ENCODE results near the gene PLA2G15. TPM values are rescaled to one million over a fixed set of nuclear protein-coding genes. Genes with fewer than 3 reads are reported as not detected.

Gene PLA2G15
- 46.7 TPM for total RNA-seq
- long read RNA-seq, transcript PLA2G15-207 (2 exons, 3,121 nt) = minor isoform, 7 of 149 reads
- long read RNA-seq, transcript PLA2G15-209 (6 exons, 1,203 nt) = minor isoform, 17 of 149 reads
- long read RNA-seq, transcript PLA2G15-201 (6 exons, 2,727 nt) = major isoform, 97 of 149 reads
- long read RNA-seq, partial matches to known transcripts = 9 of 149 reads
- long read RNA-seq, other reads (novel, unspliced or antisense) = 19 of 149 reads

- peak; percentile 98 for DNase-seq (ENCODE audit: low spot score)
- intact Hi-C loops (cut with DNase I) = loop anchor here (5.0 kb wide), 1 partner anchor 67 kb away; the partner anchor contains the start of genes PRMT7 and SLC7A6OS
Observed at GRCh38 chr16:68244903-68245853, at the start of gene PLA2G15. TSS of gene PLA2G15 (plus strand) at chr16:68245373. CDS start at chr16:68245427, 54 bp downstream.

- no peak for DNase-seq (ENCODE audit: low spot score)
- intact Hi-C loops (cut with DNase I) = no loop called here
Observed at GRCh38 chr16:68197250-68197649, 47.9 kb upstream of the PLA2G15 start.

GRCh38 chr16:68200088-68200783, 44.9 kb upstream of the PLA2G15 start:
- intact Hi-C loops (cut with DNase I) = no loop called here
- no peak for DNase-seq (ENCODE audit: low spot score)

- intact Hi-C loops (cut with DNase I) = no loop called here
- no peak for DNase-seq (ENCODE audit: low spot score)
Observed at GRCh38 chr16:68202091-68202519, 43.1 kb upstream of the PLA2G15 start.

- no peak for DNase-seq (ENCODE audit: low spot score)
- intact Hi-C loops (cut with DNase I) = no loop called here
Observed at GRCh38 chr16:68206245-68206644, 38.9 kb upstream of the PLA2G15 start.

DNA sequence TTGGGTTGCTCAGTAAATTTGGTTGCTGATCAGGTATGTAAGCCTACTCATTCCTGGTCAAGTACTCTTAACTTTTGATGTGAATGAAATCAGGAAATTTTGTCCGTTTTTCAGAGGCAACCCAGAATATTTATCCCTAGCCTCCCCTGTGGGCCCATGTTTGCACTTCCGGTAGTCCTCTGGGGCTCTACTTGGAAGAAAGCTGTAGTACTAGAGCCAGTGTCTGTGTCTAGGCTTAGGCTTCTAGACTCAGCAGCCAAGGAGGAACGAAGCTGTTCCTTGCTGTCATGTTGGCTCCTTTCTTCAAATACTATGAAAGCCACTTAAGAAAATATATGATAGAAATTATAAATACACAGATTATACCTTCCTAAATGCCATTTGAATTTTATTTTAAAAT, 30.4 kb upstream of the PLA2G15 start:
- no peak for DNase-seq (ENCODE audit: low spot score)
- intact Hi-C loops (cut with DNase I) = no loop called here

GRCh38 chr16:68215302-68215701, 29.9 kb upstream of the PLA2G15 start:
- intact Hi-C loops (cut with DNase I) = no loop called here
- no peak for DNase-seq (ENCODE audit: low spot score)

DNA sequence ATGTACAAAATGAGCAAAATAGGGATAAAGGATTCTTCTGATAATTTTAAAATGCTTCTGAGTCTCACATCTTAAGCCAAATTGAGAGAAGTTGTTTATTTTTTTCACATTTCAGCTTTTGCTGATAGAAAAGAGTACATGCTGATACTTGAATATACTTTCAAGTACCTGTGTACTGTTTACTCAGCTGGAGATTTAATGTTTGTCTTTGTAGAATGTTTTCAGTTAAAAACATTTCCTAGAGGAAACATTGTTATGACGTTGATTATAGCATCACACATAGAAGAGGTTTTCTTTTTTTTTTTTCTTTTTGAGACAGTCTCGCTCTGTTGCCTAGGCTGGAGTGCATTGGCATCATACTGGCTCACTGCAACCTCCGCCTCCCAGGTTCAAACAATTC, 28.9 kb upstream of the PLA2G15 start:
- intact Hi-C loops (cut with DNase I) = no loop called here
- no peak for DNase-seq (ENCODE audit: low spot score)

GRCh38 chr16:68217506-68217905, 27.7 kb upstream of the PLA2G15 start:
- no peak for DNase-seq (ENCODE audit: low spot score)
- intact Hi-C loops (cut with DNase I) = no loop called here

DNA sequence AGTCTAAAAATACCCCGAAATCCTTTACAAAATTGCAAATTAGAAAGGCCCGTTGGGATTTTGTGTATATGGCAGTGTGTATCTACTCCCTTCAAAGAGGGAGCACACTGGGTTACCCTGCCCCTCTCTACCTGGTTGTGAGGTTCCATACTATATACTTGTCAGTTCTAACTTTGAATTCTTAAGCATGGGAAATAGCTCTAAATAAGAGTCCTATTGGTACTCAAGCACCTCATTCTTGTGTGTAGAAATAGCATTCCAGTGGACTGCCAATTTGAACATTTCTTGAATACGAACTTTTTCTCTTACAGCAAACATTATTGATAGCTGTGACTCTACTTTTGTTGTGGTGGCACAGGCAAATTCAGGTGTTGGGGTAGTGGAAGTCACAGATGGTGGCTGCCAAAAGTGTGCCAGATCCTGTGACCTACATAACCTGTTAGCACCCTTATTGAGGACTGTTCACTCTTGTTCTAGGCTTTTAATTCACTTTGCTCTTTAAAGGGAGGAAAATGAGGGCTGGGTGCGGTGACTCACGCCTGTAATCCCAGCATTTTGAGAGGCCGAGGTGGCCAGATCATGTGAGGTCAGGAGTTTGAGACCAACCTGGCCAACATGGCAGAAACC, 25.3 kb upstream of the PLA2G15 start:
- intact Hi-C loops (cut with DNase I) = no loop called here
- DNase-seq (ENCODE audit: low spot score) = no peak

DNA sequence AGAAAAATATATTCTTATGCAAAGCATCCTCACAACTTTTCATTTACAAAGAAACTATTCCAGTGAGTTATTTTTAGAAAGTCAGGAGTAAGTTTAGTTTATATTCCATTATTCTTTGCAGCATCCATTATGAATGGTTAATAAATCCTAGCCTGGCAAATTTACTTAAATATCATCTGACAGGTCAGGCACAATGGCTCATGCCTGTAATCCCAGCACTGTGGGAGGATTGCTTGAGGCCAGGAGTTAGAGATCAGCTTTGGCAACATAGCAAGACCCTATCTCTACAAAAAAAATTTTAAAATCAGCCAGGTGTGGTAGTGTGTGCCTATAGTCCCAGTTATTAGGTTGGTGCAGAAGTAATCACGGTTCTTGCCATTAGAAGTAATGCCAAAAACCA, 22.1 kb upstream of the PLA2G15 start:
- no peak for DNase-seq (ENCODE audit: low spot score)
- intact Hi-C loops (cut with DNase I) = no loop called here

DNA sequence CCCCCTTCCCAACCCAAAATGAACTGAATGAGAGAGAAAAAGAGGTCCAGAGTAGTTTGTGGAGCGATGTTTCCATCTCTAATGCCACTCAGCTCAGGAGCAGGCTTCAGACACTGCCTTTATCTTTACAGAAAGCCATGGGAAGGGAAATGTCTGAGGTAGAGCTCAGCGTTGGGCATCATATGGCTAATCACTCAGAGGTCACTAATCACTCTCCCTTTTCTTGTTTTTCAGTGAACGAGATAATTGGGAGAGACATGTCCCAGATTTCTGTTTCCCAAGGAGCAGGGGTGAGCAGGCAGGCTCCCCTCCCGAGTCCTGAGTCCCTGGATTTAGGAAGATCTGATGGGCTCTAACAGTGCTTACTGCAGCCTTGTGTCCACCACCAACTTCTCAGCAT, 19.1 kb upstream of the PLA2G15 start:
- no peak for DNase-seq (ENCODE audit: low spot score)
- intact Hi-C loops (cut with DNase I) = no loop called here

GRCh38 chr16:68227183-68227793, 17.9 kb upstream of the PLA2G15 start:
- no peak for DNase-seq (ENCODE audit: low spot score)
- intact Hi-C loops (cut with DNase I) = no loop called here

GRCh38 chr16:68227850-68228553, 17.2 kb upstream of the PLA2G15 start:
- DNase-seq (ENCODE audit: low spot score) = no peak
- intact Hi-C loops (cut with DNase I) = no loop called here

- intact Hi-C loops (cut with DNase I) = no loop called here
- DNase-seq (ENCODE audit: low spot score) = no peak
Observed at GRCh38 chr16:68228652-68229051, 16.5 kb upstream of the PLA2G15 start.

- intact Hi-C loops (cut with DNase I) = loop anchor here (2.0 to 10.0 kb wide), 4 partner anchors 135 to 413 kb away; partner anchors contain the start of gene NRN1L
- DNase-seq (ENCODE audit: low spot score) = no peak
Observed at GRCh38 chr16:68229431-68230175, 15.6 kb upstream of the PLA2G15 start.

DNA sequence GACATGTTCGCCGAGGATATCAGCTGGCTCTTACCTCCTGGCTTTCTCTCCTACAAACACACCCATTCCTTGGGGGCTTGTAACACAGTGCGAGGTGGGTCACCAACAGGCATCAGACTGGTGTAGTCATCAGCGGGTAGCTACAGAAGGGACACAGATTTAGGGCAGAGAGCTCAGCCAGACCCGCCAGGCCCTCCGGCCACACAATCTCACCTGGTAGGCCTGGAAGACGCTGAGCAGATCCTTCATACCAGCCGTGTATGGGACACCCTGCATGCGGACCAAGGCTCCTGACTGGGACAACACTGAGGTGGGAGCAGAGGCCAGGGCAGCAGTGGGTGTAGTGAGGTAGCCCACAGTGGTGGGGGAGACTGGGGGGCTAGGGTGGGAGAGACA, 15.0 kb upstream of the PLA2G15 start:
- DNase-seq (ENCODE audit: low spot score) = no peak
- intact Hi-C loops (cut with DNase I) = loop anchor here (2.0 to 10.0 kb wide), 4 partner anchors 135 to 413 kb away; partner anchors contain the start of gene NRN1L

GRCh38 chr16:68230956-68231355, 14.2 kb upstream of the PLA2G15 start:
- intact Hi-C loops (cut with DNase I) = loop anchor here (2.0 to 10.0 kb wide), 4 partner anchors 136 to 414 kb away; partner anchors contain the start of gene NRN1L
- DNase-seq (ENCODE audit: low spot score) = no peak

All from cardiac septum (tissue), 1 donor.